ENCODE data around the gene PODN. TPM values are rescaled to one million over a fixed set of nuclear protein-coding genes. Genes with fewer than 3 reads are reported as not detected.

PODN gene
- total RNA-seq, 2 donors from 2014 or later: 155 to 285 TPM

Other genes starting within 250 kb of the PODN start
- under 1 TPM in 1 of 2 donors, not detected in 1; 0.05 TPM for gene ZYG11A, start 219.5 kb upstream of the PODN start, total RNA-seq
- 10 to 100 TPM; 55.4 to 75.1 TPM for gene ECHDC2, start 140.5 kb upstream of the PODN start, total RNA-seq
- 100 to 1,000 TPM; 101 to 137 TPM for gene SCP2, start 134.9 kb upstream of the PODN start, total RNA-seq
- gene SLC1A7, start 80.4 kb downstream of the PODN start, total RNA-seq: 1 to 10 TPM; 1.7 to 2.5 TPM
- gene CPT2, start 134.6 kb downstream of the PODN start, total RNA-seq: 10 to 100 TPM in 1 of 2 donors, 1 to 10 TPM in 1; 9.6 to 16.6 TPM
- 10 to 100 TPM; 49.4 to 72.5 TPM for gene CZIB, start 158.4 kb downstream of the PODN start, total RNA-seq
- 10 to 100 TPM; 24.0 to 32.2 TPM for gene MAGOH, start 176.3 kb downstream of the PODN start, total RNA-seq

All from posterior vena cava (tissue), 2 donors.